ENCODE data around the gene MPPED1. TPM values are rescaled to one million over a fixed set of nuclear protein-coding genes. Genes with fewer than 3 reads are reported as not detected.

Gene MPPED1
- total RNA-seq, 1 donor from 2014 or later = 1.7 TPM

- Mint-ChIP-seq H3K27ac (ENCODE audit: unreplicated experiment) (no peak overlapping the region), H3K36me3 (ENCODE audit: low read depth) (peaks cover 11% of the 10 kb centered on the region), H3K27me3 (ENCODE audit: low read depth) (no peaks in the 10 kb centered on the region), H3K4me1 (no peaks in the 10 kb centered on the region), H3K9me3 (peaks cover 11% of the 10 kb centered on the region), H3K4me3 (no peak overlapping the region)
- DNase-seq (ENCODE audit: low read depth, low spot score) = no peak
- TF ChIP-seq CTCF (conservative IDR thresholded peaks at IDR 0.05) = no peak
These were observed 144.0 kb downstream of the MPPED1 start for GRCh38 chr22:43555561-43556515.

Other genes with a start within 250 kb of the MPPED1 start
- 72.4 and 73.8 TPM in 2 replicates for gene TTLL12, start 224.9 kb upstream of the MPPED1 start, total RNA-seq
- gene SCUBE1, start 68.6 kb upstream of the MPPED1 start, total RNA-seq = 10.6 and 12.1 TPM in 2 replicates